ENCODE data around the gene MIPOL1. TPM values are rescaled to one million over a fixed set of nuclear protein-coding genes. Genes with fewer than 3 reads are reported as not detected.

The MIPOL1 gene
- total RNA-seq, 6 experiments from 2014 or later = 6.5 to 7.7 (median 6.8) TPM

- peaks cover 4% of the 10 kb centered on the region for H3K36me3 Mint-ChIP-seq (ENCODE audit: low read depth)
- no peak for DNase-seq
- peak overlapping the region; percentile 82 for H3K4me3 Mint-ChIP-seq
- TF ChIP-seq CTCF (IDR thresholded peaks at IDR 0.05) = no peak
- peaks cover 37% of the 10 kb centered on the region for H3K4me1 Mint-ChIP-seq (ENCODE audit: low read depth)
- H3K9me3 Mint-ChIP-seq = no peaks in the 10 kb centered on the region
- peak overlapping the region; percentile 43; the same call in 1 of the 2 replicates for H3K27ac Mint-ChIP-seq
- peaks cover 83% of the 10 kb centered on the region for H3K27me3 Mint-ChIP-seq (ENCODE audit: insufficient read depth)
Measured at GRCh38 chr14:37599507-37600368, 402.0 kb downstream of the MIPOL1 start.

- no peaks in the 10 kb centered on the region for H3K9me3 Mint-ChIP-seq
- H3K27me3 Mint-ChIP-seq (ENCODE audit: insufficient read depth) = peaks cover 87% of the 10 kb centered on the region
- no peak overlapping the region; the same call in 1 of the 2 replicates for H3K4me3 Mint-ChIP-seq
- TF ChIP-seq CTCF (IDR thresholded peaks at IDR 0.05) = no peak
- peaks cover 4% of the 10 kb centered on the region for H3K36me3 Mint-ChIP-seq (ENCODE audit: low read depth)
- peaks cover 31% of the 10 kb centered on the region for H3K4me1 Mint-ChIP-seq (ENCODE audit: low read depth)
- no peak for DNase-seq
- no peak overlapping the region for H3K27ac Mint-ChIP-seq
Measured at GRCh38 chr14:37600880-37601741, 403.4 kb downstream of the MIPOL1 start.

- Mint-ChIP-seq H3K27ac (no peak overlapping the region), H3K4me1 (ENCODE audit: low read depth) (peaks cover 23% of the 10 kb centered on the region), H3K36me3 (ENCODE audit: low read depth) (peaks cover 4% of the 10 kb centered on the region), H3K9me3 (no peaks in the 10 kb centered on the region), H3K4me3 (no peak overlapping the region), H3K27me3 (ENCODE audit: insufficient read depth) (peaks cover 82% of the 10 kb centered on the region)
- no peak for DNase-seq
- no peak for TF ChIP-seq CTCF (IDR thresholded peaks at IDR 0.05)
Measured at GRCh38 chr14:37601865-37602264, 404.1 kb downstream of the MIPOL1 start.

Other genes starting within 250 kb of the MIPOL1 start
- 1 to 10 TPM in 1 of 6 experiments, under 1 TPM in 5; 0.33 to 1.1 (median 0.47) TPM for gene SLC25A21, start 25.3 kb upstream of the MIPOL1 start, total RNA-seq (2021; fragmentation: NEBNext Ultra II Directional; extraction: Animal tissue kit (Norgen Biotek cat#: 25700))

All from HFFc6 (cell line).